OCI-LY7 (cell line): ENCODE results near the gene PLD1. TPM values are rescaled to one million over a fixed set of nuclear protein-coding genes. Genes with fewer than 3 reads are reported as not detected.

Source experiments
- BruUV-seq: library from RNA; stranded (reverse); fragments of 400-500 nt; replicated peaks from 2 replicates; lab custom pipeline; 2021; lab: Mats Ljungman, UMichigan
- CTCF ChIA-PET: fragments of 300-600 bp; sonication (Branson Sonifier 250); formaldehyde crosslinking; loops from one replicate; lab custom pipeline; 2022; ENCODE audit warnings: antibody characterized with exemption; ENCODE audit not compliant: unreplicated experiment; lab: Charles Lee
- POLR2A ChIA-PET: fragments of 300-600 bp; sonication (Branson Sonifier 250); formaldehyde crosslinking; loops from one replicate; lab custom pipeline; 2022; ENCODE audit warnings: antibody characterized with exemption; lab: Charles Lee
- DNase-seq: peaks from one replicate; pipeline ENCODE4 v3.0.0-alpha.2; 2015; ENCODE audit warnings: low spot score
- H2AFZ ChIP-seq: fragments of 200-600 bp; sonication (generic), shearing (Covaris generic); 2 replicates; pipeline ENCODE4 v1.6.1; 2014; ENCODE audit warnings: mild to moderate bottlenecking, antibody characterized with exemption, low read length, moderate library complexity
- H3K27ac ChIP-seq: fragments of 200-600 bp; sonication (generic); 2 replicates; pipeline ENCODE4 v1.5.1; 2014; ENCODE audit warnings: mixed run types, low read depth, mild to moderate bottlenecking, moderate library complexity, low read length, inconsistent platforms; ENCODE audit not compliant: poor library complexity, severe bottlenecking
- H3K36me3 ChIP-seq: fragments of 200-600 bp; sonication (generic); 2 replicates; pipeline ENCODE4 v1.6.1; 2014; ENCODE audit warnings: mild to moderate bottlenecking, antibody characterized with exemption, low read length, moderate library complexity, mixed read lengths; ENCODE audit not compliant: insufficient read depth
- H3K4me1 ChIP-seq: fragments of 200-600 bp; sonication (generic); 2 replicates; pipeline ENCODE4 v1.5.1; 2014; ENCODE audit warnings: mild to moderate bottlenecking, low read length; ENCODE audit not compliant: insufficient read depth, poor library complexity, severe bottlenecking
- H3K4me2 ChIP-seq: fragments of 200-600 bp; sonication (generic); 2 replicates; pipeline ENCODE4 v1.6.1; 2014; ENCODE audit warnings: mild to moderate bottlenecking, low read length
- H3K4me3 ChIP-seq: fragments of 200-600 bp; sonication (generic); 2 replicates; pipeline ENCODE4 v1.5.1; 2014; ENCODE audit warnings: mild to moderate bottlenecking, low read depth, low read length; ENCODE audit not compliant: poor library complexity, severe bottlenecking
- H3K79me2 ChIP-seq: fragments of 200-600 bp; sonication (generic); 2 replicates; pipeline ENCODE4 v1.6.1; 2016; ENCODE audit warnings: low read depth, mild to moderate bottlenecking, low read length, moderate library complexity, mixed read lengths; ENCODE audit not compliant: insufficient read depth
- H3K9me2 ChIP-seq: fragments of 200-600 bp; sonication (generic); 2 replicates; pipeline ENCODE4 v1.6.1; 2016; ENCODE audit warnings: mild to moderate bottlenecking, low read length, mixed read lengths; ENCODE audit not compliant: insufficient read depth
- H3K9me3 ChIP-seq: fragments of 200-600 bp; sonication (generic); 2 replicates; pipeline ENCODE4 v1.6.1; 2014; ENCODE audit warnings: mild to moderate bottlenecking, mixed run types, low read length, mixed read lengths
- H4K20me1 ChIP-seq: fragments of 200-600 bp; sonication (generic); 2 replicates; pipeline ENCODE4 v1.6.1; 2014; ENCODE audit warnings: mild to moderate bottlenecking, antibody characterized with exemption, low read length, moderate library complexity, mixed read lengths; ENCODE audit not compliant: insufficient read depth
- CTCF ChIP-seq: fragments of 200-600 bp; sonication (generic); conservative IDR thresholded peaks from 2 replicates; pipeline ENCODE4 v1.5.1; 2014; ENCODE audit warnings: mild to moderate bottlenecking, antibody characterized with exemption, low read length, moderate library complexity, mixed read lengths
- EZH2phosphoT487 ChIP-seq: fragments of 200-600 bp; sonication (generic); IDR thresholded peaks from 2 replicates; pipeline ENCODE4 v1.6.1; 2018; ENCODE audit warnings: low read depth, borderline replicate concordance, mild to moderate bottlenecking, mixed run types, antibody characterized with exemption, low read length, moderate library complexity, mixed read lengths
- intact Hi-C: fragments of 100-400 bp; cut with micrococcal nuclease; formaldehyde crosslinking; loops from one replicate; pipeline ENCODE4 v1.10.0; 2022; ENCODE audit not compliant: unreplicated experiment
- total RNA-seq, 2 experiments: library from RNA; depleted of rRNA in 1 of 2; stranded (reverse); fragments of >200 nt in 1 of 2; shearing (Covaris generic) in 1 of 2; gene quantifications; 2 replicates each; pipeline ENCODE4 v1.2.3, GENCODE V29; 2014 to 2022

PLD1 gene
- total RNA-seq, 2 experiments from 2014 or later = not detected

GRCh38 chr3:171845481-171846284 lies 35.4 kb upstream of the PLD1 start:
- H3K27ac ChIP-seq = no peak overlapping the region
- no peaks in the 10 kb centered on the region for H3K36me3 ChIP-seq
- no peaks in the 10 kb centered on the region for H3K4me1 ChIP-seq
- no peak overlapping the region for H2AFZ ChIP-seq
- no peaks in the 10 kb centered on the region for H3K79me2 ChIP-seq
- no peak for DNase-seq
- H3K9me3 ChIP-seq = no peaks in the 10 kb centered on the region
- intact Hi-C loops = no loop called here
- ChIA-PET POLR2A (no interaction called here), CTCF (no interaction called here)
- TF ChIP-seq CTCF = no peak
- no peak for TF ChIP-seq EZH2phosphoT487
- no peaks in the 10 kb centered on the region for H3K9me2 ChIP-seq
- H4K20me1 ChIP-seq = no peaks in the 10 kb centered on the region
- H3K4me3 ChIP-seq = no peak overlapping the region
- no TSS peak for BruUV-seq
- H3K4me2 ChIP-seq = no peak overlapping the region

GRCh38 chr3:171844873-171845272 lies 34.6 kb upstream of the PLD1 start:
- H3K9me3 ChIP-seq = no peaks in the 10 kb centered on the region
- H3K79me2 ChIP-seq = no peaks in the 10 kb centered on the region
- no peaks in the 10 kb centered on the region for H3K4me1 ChIP-seq
- TF ChIP-seq EZH2phosphoT487 (no peak), CTCF (no peak)
- POLR2A ChIA-PET = no interaction called here
- CTCF ChIA-PET = no interaction called here
- H4K20me1 ChIP-seq = no peaks in the 10 kb centered on the region
- DNase-seq = no peak
- intact Hi-C loops = no loop called here
- no TSS peak for BruUV-seq
- no peaks in the 10 kb centered on the region for H3K36me3 ChIP-seq
- no peak overlapping the region for H3K27ac ChIP-seq
- no peak overlapping the region for H3K4me3 ChIP-seq
- no peaks in the 10 kb centered on the region for H3K9me2 ChIP-seq
- no peak overlapping the region for H2AFZ ChIP-seq
- H3K4me2 ChIP-seq = no peak overlapping the region

- Histone ChIP-seq H3K36me3 (no peaks in the 10 kb centered on the region), H3K79me2 (no peaks in the 10 kb centered on the region), H3K27ac (no peak within 1 kb of the TSS), H3K4me3 (no peak within 1 kb of the TSS), H3K4me2 (no peak within 1 kb of the TSS), H2AFZ (no peak within 1 kb of the TSS), H4K20me1 (no peaks in the 10 kb centered on the region), H3K9me2 (no peaks in the 10 kb centered on the region), H3K4me1 (no peaks in the 10 kb centered on the region), H3K9me3 (no peaks in the 10 kb centered on the region)
- POLR2A ChIA-PET = no interaction called here
- CTCF ChIA-PET = no interaction called here
- no TSS peak for BruUV-seq
- no peak for TF ChIP-seq CTCF
- no peak for TF ChIP-seq EZH2phosphoT487
- DNase-seq = no peak
- intact Hi-C loops = no loop called here
These were observed 32.7 kb upstream of the PLD1 start, which contains the start of gene TMEM212 for GRCh38 chr3:171842864-171843518. TSS of gene TMEM212 (plus strand) at chr3:171843349. CDS start at chr3:171843384, 35 bp downstream.
